Nephron (organoid): ENCODE results near the gene IQCH.

Source experiments
- H3K27ac Mint-ChIP-seq, 3 experiments: 2 replicates each; pipeline ENCODE4 v1.8.0; 2020; ENCODE audit warnings: mixed read lengths in 3 of 3, mild to moderate bottlenecking in 2 of 3, moderate library complexity in 1 of 3
- H3K27me3 Mint-ChIP-seq: 2 replicates; pipeline ENCODE4 v1.8.0; 2021; ENCODE audit warnings: low read depth, mild to moderate bottlenecking, moderate library complexity, mixed read lengths
- H3K36me3 Mint-ChIP-seq: 2 replicates; pipeline ENCODE4 v1.8.0; 2020; ENCODE audit warnings: low read depth, mixed read lengths
- H3K4me1 Mint-ChIP-seq: 2 replicates; pipeline ENCODE4 v1.8.0; 2020; ENCODE audit warnings: mixed read lengths
- H3K4me3 Mint-ChIP-seq, 3 experiments: 2 replicates each; pipeline ENCODE4 v1.8.0; 2020; ENCODE audit warnings: mild to moderate bottlenecking in 3 of 3, mixed read lengths in 3 of 3, moderate library complexity in 2 of 3
- H3K9me3 Mint-ChIP-seq: 2 replicates; pipeline ENCODE4 v1.8.0; 2020; ENCODE audit warnings: mixed read lengths
- TF ChIP-seq, protein P1 (sequence below), 3 experiments: fragments of 200-600 bp; sonication (generic); IDR thresholded peaks; one replicate each; pipeline ENCODE4 v1.5.0; 2021; ENCODE audit warnings: antibody characterized with exemption in 3 of 3; ENCODE audit not compliant: unreplicated experiment in 3 of 3

IQCH gene

DNA sequence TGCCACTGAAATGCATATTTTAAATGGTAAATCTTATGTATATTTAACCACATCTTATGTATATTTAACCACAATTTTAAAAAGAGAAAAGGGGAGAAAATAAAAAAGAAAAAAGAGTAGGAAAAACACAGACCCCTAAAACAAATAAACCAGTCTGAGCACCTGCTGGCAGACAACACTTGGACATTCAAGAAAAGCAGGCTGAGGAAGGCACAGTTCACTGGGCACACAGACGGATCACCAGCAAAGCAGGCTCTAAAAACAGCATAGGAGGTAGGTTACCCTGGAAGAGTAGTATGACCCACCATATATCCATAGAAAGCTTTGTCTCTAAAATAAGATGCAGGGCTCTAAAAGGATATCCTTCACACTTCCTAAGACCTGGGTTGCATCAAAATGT is 27.2 kb upstream of the IQCH start:
- Mint-ChIP-seq H3K36me3 (peaks cover 35% of the 10 kb centered on the region), H3K4me1 (no peaks in the 10 kb centered on the region), H3K27me3 (no peaks in the 10 kb centered on the region), H3K27ac (no peak overlapping the region), H3K9me3 (no peaks in the 10 kb centered on the region), H3K4me3 (no peak overlapping the region)
- TF ChIP-seq, protein P1, sequence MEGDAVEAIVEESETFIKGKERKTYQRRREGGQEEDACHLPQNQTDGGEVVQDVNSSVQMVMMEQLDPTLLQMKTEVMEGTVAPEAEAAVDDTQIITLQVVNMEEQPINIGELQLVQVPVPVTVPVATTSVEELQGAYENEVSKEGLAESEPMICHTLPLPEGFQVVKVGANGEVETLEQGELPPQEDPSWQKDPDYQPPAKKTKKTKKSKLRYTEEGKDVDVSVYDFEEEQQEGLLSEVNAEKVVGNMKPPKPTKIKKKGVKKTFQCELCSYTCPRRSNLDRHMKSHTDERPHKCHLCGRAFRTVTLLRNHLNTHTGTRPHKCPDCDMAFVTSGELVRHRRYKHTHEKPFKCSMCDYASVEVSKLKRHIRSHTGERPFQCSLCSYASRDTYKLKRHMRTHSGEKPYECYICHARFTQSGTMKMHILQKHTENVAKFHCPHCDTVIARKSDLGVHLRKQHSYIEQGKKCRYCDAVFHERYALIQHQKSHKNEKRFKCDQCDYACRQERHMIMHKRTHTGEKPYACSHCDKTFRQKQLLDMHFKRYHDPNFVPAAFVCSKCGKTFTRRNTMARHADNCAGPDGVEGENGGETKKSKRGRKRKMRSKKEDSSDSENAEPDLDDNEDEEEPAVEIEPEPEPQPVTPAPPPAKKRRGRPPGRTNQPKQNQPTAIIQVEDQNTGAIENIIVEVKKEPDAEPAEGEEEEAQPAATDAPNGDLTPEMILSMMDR (IDR thresholded peaks at IDR 0.05; ENCODE audit: unreplicated experiment in 3 of 3): no peak

GRCh38 chr15:67227846-67228245 is 26.7 kb upstream of the IQCH start:
- Mint-ChIP-seq H3K9me3 (no peaks in the 10 kb centered on the region), H3K27ac (no peak overlapping the region), H3K27me3 (no peaks in the 10 kb centered on the region), H3K4me3 (no peak overlapping the region), H3K36me3 (peaks cover 39% of the 10 kb centered on the region), H3K4me1 (no peaks in the 10 kb centered on the region)
- TF ChIP-seq, protein P1 (IDR thresholded peaks at IDR 0.05; ENCODE audit: unreplicated experiment in 3 of 3): no peak

DNA sequence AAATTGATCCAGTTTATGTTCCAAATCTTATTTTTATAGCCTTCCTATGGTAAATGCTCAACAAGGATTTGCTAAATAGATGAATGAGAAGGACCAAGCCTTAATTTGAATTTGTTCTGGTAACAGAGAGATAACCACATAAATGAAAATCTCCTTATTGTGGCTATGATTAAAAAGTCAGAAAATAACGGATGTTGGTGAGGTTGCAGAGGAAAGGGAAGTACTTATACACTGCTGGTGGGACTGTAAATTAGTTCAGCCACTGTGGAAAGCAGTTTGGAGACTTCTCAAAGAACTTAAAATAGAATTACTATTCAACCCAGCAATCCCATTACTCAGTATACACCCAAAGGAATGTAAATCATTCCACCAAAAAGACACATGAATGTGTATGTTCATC is 26.3 kb upstream of the IQCH start:
- H3K36me3 Mint-ChIP-seq: peaks cover 43% of the 10 kb centered on the region
- TF ChIP-seq, protein P1 (IDR thresholded peaks at IDR 0.05; ENCODE audit: unreplicated experiment in 3 of 3): no peak
- H3K9me3 Mint-ChIP-seq: no peaks in the 10 kb centered on the region
- H3K27ac Mint-ChIP-seq: no peak overlapping the region
- H3K4me1 Mint-ChIP-seq: no peaks in the 10 kb centered on the region
- H3K4me3 Mint-ChIP-seq: no peak overlapping the region
- H3K27me3 Mint-ChIP-seq: no peaks in the 10 kb centered on the region

- no peaks in the 10 kb centered on the region for H3K9me3 Mint-ChIP-seq
- TF ChIP-seq, protein P1 (IDR thresholded peaks at IDR 0.05; ENCODE audit: unreplicated experiment in 3 of 3): no peak
- no peaks in the 10 kb centered on the region for H3K27me3 Mint-ChIP-seq
- H3K4me3 Mint-ChIP-seq: no peak overlapping the region
- H3K4me1 Mint-ChIP-seq: no peaks in the 10 kb centered on the region
- H3K36me3 Mint-ChIP-seq: peaks cover 57% of the 10 kb centered on the region
- no peak overlapping the region for H3K27ac Mint-ChIP-seq
These were observed 24.1 kb upstream of the IQCH start for GRCh38 chr15:67230504-67230903.

- Mint-ChIP-seq H3K4me1 (no peaks in the 10 kb centered on the region), H3K27ac (peak overlapping the region in 1 of 3 experiments; percentile 51), H3K9me3 (no peaks in the 10 kb centered on the region), H3K36me3 (peaks cover 63% of the 10 kb centered on the region), H3K4me3 (no peak overlapping the region), H3K27me3 (no peaks in the 10 kb centered on the region)
- TF ChIP-seq, protein P1 (IDR thresholded peaks at IDR 0.05; ENCODE audit: unreplicated experiment in 3 of 3): no peak
These were observed 22.0 kb upstream of the IQCH start for GRCh38 chr15:67232591-67232990.

DNA sequence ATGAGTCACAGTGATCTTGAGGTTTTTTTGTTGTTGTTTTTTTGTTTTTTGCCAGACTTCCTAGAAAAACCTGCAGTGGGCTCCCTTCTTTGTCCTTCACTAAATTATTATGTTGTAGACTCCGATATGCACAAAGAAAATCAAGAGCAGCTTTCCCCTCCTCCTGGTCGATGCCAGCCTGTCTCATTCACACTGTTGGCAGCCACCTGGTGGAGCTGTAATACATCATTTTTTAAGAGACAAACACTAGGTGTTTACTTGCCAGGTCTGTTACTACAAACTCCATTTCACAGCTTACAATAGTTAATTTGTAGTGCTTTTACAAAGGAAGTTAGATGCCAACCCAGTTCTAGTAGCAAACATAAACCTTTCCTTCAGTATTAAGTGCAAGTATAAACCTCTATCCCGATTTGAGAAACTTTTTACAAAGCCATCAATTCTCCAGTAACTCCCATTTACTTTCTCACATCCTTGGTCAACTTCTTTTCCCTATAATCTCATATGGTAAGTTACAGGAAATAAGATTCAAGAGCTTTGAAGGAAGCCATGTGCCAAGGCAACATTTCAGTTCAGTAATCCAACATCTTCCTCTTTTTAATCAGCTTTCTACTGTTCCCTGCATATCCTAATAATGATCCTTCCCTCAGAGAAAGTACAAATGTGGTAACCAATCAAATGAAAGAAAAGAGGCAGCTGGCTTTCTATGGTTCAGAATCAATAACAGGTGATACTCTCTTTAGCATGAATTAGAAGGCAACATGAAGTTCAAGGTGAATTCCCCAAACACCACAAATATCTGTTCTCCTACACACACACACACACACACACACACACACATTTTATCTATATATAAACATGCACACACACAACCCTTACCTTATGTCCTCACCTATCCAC is 14.1 kb upstream of the IQCH start:
- Mint-ChIP-seq H3K9me3 (no peaks in the 10 kb centered on the region), H3K27me3 (no peaks in the 10 kb centered on the region), H3K4me3 (no peak overlapping the region), H3K27ac (no peak overlapping the region), H3K36me3 (peaks cover 20% of the 10 kb centered on the region), H3K4me1 (peaks cover 22% of the 10 kb centered on the region)
- TF ChIP-seq, protein P1 (IDR thresholded peaks at IDR 0.05; ENCODE audit: unreplicated experiment in 3 of 3): peak; percentile 5 to 30 (median 7)
